Activated CD4-positive, alpha-beta T cell treated with anti-CD3 and anti-CD28 coated beads, Interleukin-2, amount 50 U/mL, for 4 hours (primary cell): ENCODE data around the gene UACA.
"Not testable (repeated sequence)": the region's sequence is repeated elsewhere in the genome, so short reads cannot be mapped to it uniquely, and the experiment has no call there.

ENCODE experiments used
- DNase-seq, 2 experiments: peaks; one replicate each; pipeline ENCODE4 v3.0.0-alpha.2; 2020

UACA gene

DNA sequence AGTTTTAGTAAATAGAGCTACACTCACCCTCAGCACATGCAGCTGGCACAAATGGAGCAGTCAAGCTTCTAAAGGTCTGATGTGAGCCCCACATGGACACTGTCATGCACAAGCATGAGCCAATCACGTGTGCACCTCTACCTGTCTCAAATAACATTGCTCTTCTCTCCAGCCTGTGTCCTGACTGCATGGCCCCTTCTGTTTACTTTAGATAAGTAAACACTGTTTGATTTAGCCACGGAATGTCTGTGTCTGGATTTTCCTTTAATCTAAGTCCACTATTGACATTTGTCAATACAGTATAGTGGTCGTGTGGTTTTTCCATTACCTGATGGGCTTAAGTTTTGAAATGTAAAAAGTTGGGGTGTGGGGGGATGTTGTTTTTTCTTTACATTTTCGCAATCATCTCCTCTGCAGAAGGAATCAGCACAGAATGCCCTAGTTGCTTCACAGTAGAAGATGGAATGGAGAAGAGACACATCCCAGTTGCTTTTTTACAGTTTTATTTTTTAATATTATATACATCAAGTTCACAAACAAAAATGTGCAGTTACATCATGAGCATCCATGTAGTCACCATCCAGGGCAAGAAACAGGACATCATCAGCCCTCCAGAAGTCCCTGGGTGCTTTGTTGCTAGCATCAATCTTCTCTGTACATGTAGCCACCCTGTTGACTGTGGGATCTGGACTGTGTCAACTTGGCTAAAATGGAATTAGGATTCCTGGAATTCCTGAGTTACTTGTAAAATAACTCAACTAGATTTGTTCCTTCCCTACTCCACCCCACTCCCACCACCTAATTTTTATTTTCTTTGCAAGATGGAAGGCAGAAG lies 146.1 kb downstream of the UACA start:
- no peak for DNase-seq

DNA sequence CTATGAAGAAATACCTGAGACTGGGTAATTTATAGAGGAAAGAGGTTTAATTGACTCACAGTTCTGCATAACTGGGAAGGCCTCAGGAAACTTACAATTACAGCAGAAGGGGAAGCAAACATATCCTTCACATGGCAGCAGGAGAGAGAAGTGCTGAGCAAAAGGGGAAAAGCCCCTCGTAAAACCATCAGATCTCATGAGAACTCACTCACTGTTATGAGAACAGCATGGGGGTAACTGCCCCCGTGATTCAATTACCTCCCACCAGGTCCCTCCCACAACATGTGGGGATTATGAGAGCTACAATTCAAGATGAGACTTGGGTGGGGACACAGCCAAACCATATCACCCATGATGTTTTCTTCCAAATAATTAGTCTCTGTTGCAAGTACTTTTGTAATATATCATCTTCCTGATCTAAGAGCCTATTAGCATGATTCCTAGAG lies 147.0 kb downstream of the UACA start:
- DNase-seq = not testable (repeated sequence)

DNA sequence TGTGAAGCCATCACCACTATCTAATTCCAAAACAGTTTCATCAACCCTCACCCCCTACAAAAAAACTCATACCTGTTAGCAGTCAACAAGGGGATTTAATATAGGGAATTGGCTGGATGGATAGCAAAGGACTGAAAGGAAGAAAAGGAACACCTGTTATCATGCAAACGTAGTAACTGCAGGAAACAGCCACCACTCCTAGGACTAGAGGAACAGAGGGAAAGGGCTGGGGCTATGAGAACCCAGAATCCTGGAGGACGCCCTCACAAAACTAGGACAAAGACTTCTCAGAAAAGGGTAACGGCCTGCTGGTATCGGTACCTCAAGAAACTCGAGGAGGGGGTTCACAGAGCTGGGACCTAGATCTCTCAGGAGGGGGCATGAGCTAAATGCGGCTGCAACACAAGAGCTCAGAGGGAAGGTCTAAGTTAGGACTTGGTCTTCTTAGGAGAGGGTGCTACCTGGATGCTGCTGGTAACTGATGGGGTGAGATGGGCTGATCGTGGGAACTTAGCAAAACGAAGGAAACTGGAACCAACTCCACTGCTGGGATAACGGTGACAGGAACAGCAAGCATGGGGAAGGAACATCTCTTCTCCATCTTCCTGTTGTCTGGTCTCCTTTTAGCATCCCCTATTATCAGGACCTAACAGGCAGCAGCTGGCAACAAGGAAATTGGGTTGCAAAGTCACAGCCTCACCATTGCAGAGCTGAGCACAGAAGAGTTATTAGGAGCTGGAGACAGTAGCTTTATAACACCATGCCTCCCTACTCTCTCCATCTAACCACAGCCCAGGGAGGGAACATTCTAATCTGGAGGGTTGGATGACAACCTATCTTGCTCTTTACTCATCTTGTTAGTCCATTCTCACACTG lies 147.7 kb downstream of the UACA start:
- DNase-seq = no peak

DNA sequence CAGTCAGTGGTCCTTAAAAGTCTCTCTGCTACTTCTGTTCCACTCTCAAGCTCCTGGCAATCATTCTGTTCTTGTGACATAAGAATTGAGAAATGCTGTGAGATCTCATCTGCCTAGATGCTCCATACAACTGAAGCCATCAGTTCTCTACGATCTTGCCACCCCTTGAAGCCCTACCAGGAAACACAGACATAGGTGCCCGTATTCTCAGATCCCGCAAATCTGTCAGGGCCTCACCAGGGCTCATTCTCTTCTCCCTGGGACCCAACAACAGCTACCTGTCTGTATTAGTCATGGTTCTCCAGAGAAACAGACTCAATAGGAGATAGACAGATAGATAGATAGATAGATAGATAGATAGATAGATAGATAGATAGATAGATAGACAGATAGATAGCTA lies 149.1 kb downstream of the UACA start:
- no peak for DNase-seq

DNA sequence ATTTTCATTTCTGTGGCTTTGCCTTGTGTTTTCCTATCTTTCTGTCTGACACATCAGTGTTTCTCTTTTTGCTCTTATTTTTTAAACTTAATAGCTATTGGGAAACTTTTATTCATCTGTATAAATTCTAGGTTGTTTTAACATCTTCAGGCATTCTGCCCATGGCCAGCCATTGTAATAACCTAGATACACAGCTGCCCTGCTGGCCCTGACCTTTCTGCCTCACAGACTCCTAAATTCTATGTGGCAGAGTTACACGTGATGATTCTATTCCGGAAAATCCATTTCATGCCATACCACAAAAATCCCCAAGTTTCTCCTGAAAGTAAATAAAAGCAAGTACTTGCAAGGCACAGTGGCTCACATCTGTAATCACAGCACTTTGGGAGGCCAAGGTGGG lies 150.1 kb downstream of the UACA start:
- no peak for DNase-seq

DNA sequence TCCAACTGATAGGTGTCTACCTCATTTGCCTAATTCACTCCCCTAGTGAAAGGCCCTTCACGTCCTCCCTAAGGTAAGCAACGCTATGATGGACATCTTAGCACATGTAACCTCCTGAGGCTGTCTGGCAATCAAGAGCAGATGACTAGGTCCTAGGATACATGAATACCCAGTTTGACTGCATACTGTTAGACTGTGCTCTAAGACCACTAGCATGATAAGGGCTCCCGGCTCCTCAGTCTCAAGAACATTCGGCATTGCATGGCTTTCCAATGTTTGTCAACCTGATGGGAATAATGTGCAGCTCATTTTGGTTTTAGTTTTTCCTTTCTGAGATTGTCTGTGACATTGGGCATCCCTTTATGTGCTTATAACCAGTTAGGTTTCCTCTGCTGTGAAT lies 152.1 kb downstream of the UACA start:
- DNase-seq = no peak

DNA sequence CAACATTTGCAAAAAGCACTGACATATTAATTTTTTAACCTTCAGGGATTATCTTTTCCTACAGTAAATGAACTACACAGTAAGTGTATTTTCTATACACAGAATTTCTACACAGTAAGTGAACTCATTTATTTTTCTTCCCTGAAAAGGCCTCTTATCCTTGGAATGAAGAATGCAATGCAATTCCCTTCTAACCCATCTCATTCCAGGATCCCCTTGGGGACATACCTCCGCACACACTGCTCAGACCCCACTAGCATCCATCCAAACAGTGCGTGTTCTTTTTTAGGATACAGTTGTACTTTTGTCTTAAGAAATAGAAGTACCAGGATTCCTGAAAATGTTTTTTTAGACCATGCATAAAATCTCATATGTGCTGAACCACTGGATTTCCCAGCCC lies 152.8 kb downstream of the UACA start:
- DNase-seq = no peak

DNA sequence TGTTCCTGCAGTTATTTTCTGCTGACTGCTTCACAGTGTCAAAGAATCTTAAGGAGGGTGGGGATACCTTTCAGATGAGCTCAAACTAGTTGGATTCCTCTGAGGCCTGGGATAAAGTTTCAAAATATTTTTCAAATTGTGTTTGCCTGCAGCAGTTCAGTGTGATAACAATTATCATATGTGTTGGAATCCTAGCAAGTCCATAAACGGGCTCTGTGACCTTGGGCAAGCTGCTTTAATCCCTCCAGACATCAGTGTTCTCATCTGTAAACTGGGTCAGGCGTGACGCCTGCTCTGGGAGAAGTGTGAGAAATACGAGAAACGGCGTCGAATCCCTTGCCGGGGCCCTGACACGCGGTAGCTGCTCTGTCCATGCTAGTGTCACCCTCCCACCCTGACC lies 153.5 kb downstream of the UACA start:
- DNase-seq = no peak

DNA sequence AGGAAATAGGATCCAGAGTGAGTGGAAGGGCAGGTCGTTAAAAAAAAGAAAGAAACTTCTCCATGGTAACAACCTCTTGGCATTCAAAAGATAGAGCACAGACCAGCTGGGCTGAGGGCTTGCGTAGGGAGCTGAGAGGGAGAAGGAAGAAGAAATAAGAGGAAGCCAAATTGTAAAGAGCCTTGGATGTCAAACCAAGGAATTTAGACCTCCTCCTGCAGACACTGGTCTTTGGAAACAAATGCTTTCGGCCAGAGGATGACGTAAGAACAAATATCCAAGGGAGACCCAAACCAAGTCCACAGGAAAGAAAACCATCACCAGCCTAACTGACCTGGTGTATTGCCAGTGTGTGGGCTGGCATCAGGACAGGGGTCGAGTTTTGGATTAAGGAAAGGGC lies 155.2 kb downstream of the UACA start:
- DNase-seq = no peak

DNA sequence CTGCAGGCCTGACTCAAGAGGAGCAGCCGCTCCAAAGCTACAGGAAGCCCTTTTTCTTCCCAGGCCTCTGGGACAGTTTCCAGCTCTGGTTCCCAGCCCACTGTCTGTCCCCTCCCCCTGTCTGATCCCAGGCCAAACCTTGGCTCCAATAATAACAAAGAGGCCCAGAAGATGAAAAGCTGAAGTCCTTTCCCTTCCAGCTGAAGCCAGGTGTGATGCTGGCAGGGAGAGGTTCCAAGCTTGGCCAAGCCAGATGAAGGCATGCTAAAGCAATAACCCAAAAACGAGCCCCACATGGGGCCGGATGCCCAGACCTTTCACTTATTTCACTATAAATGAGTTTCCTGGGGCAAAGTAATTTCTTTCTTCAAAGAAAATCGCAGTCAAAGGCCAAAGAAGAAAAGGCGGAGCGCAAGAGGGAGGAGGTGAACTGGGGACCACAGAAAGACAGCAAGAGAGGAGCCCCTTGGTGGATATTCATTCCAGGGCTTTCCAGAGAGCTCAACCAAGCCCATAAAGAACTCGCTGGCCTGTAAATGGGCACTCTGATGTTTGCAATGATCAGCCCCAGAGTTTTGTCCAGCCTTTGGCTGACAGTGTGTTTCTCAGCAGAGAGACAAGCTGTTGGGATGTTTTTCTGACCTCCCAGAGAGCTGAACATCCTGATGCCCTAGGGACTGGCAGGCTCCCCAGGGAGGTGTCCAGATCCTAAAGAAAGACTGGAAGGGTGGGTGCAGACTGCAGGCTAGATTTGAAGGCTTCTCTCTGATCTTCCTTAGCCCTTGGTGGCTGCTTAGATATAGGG lies 157.6 kb downstream of the UACA start:
- no peak for DNase-seq

DNA sequence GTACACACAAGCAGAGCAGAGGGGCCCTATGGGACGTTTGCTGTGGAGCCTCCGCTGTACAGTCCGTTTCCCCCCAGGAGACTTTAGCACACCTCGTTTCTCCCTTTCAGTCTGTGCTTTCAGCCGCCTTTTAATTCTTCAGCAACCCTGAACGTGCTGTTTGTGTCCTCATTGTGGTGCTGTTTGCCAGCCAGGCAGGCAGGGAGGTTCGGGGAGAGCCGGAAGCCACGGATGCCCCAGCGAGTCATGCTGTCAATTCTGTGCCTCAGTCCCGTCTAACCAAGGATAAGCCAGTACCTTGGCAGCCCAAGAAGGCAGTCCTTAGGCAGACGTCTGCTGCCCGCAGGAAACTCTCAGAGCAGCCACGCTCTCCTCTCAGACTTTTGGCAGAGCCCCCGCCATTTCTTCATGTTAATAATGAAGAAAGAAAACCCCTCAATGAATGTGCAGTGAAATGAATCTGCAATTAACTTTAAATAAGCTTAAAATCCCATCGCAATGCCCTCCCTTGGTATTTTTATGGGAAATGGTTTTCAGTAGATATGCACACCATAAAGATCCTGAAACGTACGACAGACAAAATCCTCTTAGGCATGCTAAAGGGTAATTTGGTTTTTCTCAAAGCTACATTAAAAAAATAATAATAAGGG lies 158.6 kb downstream of the UACA start:
- no peak for DNase-seq
